Epithelial cell of proximal tubule (primary cell): ENCODE data around the gene NELL2. TPM values are rescaled to one million over a fixed set of nuclear protein-coding genes. Genes with fewer than 3 reads are reported as not detected.
"Not testable (repeated sequence)": the region's sequence is repeated elsewhere in the genome, so short reads cannot be mapped to it uniquely, and the experiment has no call there.

Source experiments
- DNase-seq: peaks from one replicate; pipeline ENCODE4 v3.0.0-alpha.2; 2011; ENCODE audit warnings: low read depth
- H3K4me3 ChIP-seq: 2 replicates; pipeline ENCODE4 v1.5.1; 2011; ENCODE audit warnings: low read depth, mild to moderate bottlenecking, low read length
- CTCF ChIP-seq: conservative IDR thresholded peaks from 2 replicates; pipeline ENCODE4 v1.5.1; 2012; ENCODE audit warnings: low read depth, mild to moderate bottlenecking, low read length
- total RNA-seq: library from RNA; depleted of rRNA; stranded (reverse); fragments of >200 nt; gene quantifications from 2 replicates; pipeline ENCODE4 v1.2.3, GENCODE V29; 2015

The NELL2 gene
- total RNA-seq, 1 donor from 2014 or later: 0.46 TPM

DNA sequence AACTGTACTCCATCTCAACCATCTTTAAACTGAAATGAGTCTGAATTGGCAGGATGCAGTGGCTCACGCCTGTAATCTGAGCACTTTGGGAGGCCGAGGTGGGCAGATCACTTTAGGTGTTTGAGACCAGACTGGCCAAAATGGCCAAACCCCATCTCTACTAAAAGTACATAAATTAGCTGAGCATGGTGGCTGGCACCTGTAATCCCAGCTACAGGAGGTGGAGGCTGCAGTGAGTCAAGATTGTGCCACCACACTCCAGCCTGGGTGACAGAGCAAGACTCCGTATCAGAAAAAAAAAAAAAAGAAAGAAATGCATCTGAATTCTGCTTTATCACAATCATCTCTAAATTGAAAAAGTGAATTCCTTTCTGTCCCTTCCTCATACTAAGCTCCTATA, 110.3 kb downstream of the NELL2 start:
- DNase-seq: no peak
- no peak overlapping the region for H3K4me3 ChIP-seq
- no peak for TF ChIP-seq CTCF

GRCh38 chr12:44763021-44763420, 113.1 kb downstream of the NELL2 start:
- DNase-seq: no peak
- no peak for TF ChIP-seq CTCF
- H3K4me3 ChIP-seq: no peak overlapping the region

GRCh38 chr12:44759289-44759688, 116.8 kb downstream of the NELL2 start:
- TF ChIP-seq CTCF: no peak
- DNase-seq: no peak
- no peak overlapping the region for H3K4me3 ChIP-seq

- DNase-seq: no peak
- no peak overlapping the region for H3K4me3 ChIP-seq
- TF ChIP-seq CTCF: no peak
These were observed 125.6 kb downstream of the NELL2 start for GRCh38 chr12:44750468-44750867.

- no peak for DNase-seq
- no peak overlapping the region for H3K4me3 ChIP-seq
- TF ChIP-seq CTCF: no peak
These were observed 126.5 kb downstream of the NELL2 start for GRCh38 chr12:44749566-44749965.

GRCh38 chr12:44748950-44749468, 127.1 kb downstream of the NELL2 start:
- H3K4me3 ChIP-seq: no peak overlapping the region
- no peak for DNase-seq
- no peak for TF ChIP-seq CTCF

DNA sequence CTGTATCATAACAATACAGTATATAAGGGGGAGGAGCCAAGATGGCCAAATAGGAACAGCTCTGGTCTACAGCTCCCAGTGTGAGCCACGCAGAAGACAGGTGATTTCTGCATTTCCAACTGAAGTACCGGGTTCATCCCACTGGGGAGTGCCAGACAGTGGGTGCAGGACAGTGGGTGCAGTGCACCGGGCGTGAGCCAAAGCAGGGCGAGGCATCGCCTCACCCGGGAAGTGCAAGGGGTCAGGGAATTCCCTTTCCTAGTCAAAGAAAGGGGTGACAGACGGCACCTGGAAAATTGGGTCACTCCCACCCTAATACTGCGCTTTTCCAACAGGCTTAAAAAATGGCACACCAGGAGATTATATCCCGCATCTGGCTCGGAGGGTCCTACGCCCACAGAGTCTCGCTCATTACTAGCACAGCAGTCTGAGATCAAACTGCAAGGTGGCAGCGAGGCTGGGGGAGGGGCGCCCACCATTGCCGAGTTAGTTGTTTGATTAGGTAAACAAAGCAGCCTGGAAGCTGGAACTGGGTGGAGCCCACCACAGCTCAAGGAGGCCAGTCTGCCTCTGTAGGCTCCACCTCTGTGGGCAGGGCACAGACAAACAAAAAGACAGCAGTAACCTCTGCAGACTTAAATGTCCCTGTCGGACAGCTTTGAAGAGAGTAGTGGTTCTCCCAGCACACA, 134.7 kb downstream of the NELL2 start:
- not testable (repeated sequence) for DNase-seq

More for the DNA sequence above, 134.7 kb downstream of the NELL2 start:
- not testable (repeated sequence) for H3K4me3 ChIP-seq
